HG02970 (cell line): ENCODE data around the gene PTPRN2.
"Not testable (repeated sequence)": the region's sequence is repeated elsewhere in the genome, so short reads cannot be mapped to it uniquely, and the experiment has no call there.

Source experiments
- ATAC-seq: cut with Tn5 transposase; IDR thresholded peaks from one replicate; pipeline ENCODE4 v1.9.1; 2021; ENCODE audit warnings: mild to moderate bottlenecking, moderate library complexity, moderate number of reproducible peaks; ENCODE audit not compliant: unreplicated experiment, low FRiP score

The PTPRN2 gene

DNA sequence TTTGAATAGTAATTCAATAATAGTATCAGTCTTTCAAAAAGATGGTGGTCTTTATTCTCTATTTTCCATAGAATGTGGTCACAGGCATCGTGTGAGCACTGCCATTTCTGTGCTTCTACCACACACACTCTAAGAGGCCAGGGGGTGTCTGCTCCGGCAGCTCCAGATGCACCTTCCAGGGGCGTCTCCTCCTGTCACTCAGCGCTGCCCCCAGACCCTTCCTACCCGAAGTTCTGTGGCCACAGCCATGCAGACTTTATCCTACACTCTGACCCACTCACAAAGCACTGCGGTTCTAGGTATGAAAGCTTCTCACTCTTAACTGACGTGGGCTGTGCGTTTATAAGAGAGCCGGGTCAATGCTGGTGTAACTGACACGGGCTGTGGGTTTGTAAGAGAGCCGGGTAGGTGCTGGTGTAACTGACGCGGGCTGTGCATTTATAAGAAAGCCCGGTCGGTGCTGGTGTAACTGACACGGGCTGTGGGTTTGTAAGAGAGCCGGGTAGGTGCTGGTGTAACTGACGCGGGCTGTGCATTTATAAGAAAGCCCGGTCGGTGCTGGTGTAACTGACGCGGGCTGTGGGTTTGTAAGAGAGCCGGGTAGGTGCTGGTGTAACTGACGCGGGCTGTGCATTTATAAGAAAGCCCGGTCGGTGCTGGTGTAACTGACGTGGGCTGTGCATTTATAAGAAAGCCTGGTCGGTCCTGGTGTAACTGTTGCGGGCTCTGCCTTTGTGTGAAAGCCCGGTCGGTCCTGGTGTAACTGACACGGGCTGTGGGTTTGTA lies 886.0 kb downstream of the PTPRN2 start:
- not testable (repeated sequence) for ATAC-seq

- no peak for ATAC-seq
Observed at GRCh38 chr7:157700231-157701005, 887.2 kb downstream of the PTPRN2 start.

DNA sequence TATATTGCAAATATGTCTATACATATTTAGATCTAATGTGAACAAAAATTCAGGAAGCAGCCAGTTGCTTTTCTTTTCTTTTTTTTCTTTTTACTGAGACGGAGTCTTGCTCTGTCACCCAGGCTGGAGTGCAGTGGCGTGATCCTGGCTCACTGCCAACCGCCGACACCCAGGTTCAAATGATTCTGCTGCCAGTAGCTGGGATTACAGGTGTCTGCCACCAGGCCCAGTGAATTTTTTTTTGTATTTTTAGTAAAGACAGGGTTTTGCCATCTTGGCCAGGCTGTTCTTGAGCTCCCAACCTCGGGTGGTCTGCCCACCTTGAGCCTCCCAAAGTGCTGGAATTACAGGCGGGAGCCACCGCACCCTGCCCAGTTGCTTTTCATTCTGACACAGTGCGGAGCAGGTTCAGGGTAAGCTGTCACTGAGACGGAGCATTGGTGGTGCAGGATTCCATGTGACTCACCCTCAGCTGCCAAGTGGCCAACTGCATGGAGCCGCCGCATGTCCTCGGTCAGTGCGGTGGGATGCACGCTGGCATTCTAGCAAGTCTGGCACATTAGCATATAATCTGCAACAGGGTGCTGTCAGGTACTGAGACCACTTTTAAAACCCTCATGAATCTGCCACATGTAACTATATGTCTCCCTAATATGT lies 888.1 kb downstream of the PTPRN2 start:
- ATAC-seq = no peak

GRCh38 chr7:157697287-157697686 lies 890.3 kb downstream of the PTPRN2 start:
- not testable (repeated sequence) for ATAC-seq

DNA sequence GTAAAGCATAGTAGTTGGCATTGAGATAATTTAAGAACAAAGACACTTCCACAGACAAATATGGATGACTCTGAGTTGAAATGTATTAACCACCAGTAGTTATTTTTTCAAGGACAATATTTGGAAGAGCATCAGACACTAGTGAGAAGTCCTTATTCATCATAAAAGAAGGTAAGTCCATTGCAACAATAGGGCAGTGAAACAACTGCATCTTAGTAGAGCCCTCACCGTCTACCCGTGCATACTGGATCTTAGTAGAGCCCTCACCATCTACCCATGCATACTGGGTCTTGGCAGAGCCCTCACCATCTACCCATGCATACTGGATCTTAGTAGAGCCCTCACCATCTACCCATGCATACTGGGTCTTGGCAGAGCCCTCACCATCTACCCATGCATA lies 892.0 kb downstream of the PTPRN2 start:
- ATAC-seq = not testable (repeated sequence)

GRCh38 chr7:157694376-157694665 lies 893.3 kb downstream of the PTPRN2 start:
- no peak for ATAC-seq

- no peak for ATAC-seq
Observed at GRCh38 chr7:157693521-157694375, 893.9 kb downstream of the PTPRN2 start.

- ATAC-seq = no peak
Observed at GRCh38 chr7:157693071-157693520, 894.5 kb downstream of the PTPRN2 start.

DNA sequence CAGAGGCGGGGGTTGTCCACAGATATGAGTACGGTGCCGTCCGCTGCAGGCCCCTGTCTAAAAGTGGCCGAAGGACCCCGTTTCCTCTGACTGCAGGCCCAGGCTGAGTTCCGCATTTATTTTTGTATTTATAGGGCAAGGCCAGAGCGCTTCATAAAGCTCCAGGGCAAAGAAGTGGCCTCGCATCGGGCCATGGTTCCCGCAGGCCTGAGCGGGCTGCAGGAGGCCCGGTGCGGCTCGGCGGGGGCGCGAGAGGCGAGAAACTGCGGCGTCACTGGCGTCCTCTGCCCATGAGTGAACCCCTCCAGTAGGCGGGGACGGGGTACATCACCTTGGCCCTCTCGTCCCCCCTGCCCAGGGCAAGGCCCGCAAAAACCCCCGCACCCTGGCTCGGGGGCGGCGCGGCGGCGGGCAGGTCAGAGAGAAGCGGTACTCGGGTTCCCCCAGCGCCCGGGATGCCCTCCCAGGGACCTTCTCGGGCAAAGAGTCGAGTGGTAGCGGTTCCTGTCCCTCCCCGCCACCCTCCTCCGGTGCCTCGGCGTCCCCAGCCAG lies 895.1 kb downstream of the PTPRN2 start:
- no peak for ATAC-seq

- no peak for ATAC-seq
Observed at GRCh38 chr7:157691586-157692459, 895.8 kb downstream of the PTPRN2 start.

DNA sequence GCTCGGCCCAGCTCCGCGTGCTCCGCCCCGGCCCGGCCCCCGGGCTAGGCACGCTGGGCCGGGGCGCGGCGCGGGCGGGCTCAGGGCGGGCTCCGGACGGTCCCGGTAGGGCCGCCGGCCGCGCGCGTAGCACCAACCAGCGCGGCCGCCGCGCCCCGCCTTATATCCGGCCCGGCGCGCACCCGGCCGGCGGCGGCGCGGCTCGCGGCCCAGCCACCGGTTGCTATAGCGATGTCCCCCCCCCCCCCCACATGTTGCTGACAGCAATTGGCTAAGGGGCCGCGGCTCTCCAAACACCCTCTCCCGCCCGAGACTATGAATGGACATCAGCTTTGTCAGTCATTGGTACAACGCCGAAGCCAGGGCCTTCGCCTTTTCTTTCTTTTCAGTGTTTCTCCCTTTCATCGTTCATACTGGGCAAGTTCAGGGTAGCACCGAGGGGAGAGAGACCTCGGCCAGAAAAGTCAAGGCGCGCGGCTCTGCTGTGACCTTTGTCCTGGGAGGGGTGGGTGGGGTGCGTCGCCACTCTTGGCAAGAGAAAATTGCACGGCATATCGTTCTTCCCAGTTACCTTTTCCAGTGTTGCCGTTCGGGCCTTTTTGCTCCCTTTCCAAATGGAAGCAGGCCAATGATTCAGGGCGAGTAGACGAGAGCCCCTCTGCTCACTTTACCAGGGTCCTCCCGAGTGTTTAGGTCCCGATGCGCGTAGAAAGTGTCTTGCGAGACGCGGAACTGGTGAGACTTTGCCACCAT lies 896.6 kb downstream of the PTPRN2 start:
- no peak for ATAC-seq

- ATAC-seq = no peak
Observed at GRCh38 chr7:157690058-157690832, 897.4 kb downstream of the PTPRN2 start.

GRCh38 chr7:157689269-157690057 lies 898.2 kb downstream of the PTPRN2 start:
- ATAC-seq = no peak

- no peak for ATAC-seq
Observed at GRCh38 chr7:157688533-157689268, 898.9 kb downstream of the PTPRN2 start.

DNA sequence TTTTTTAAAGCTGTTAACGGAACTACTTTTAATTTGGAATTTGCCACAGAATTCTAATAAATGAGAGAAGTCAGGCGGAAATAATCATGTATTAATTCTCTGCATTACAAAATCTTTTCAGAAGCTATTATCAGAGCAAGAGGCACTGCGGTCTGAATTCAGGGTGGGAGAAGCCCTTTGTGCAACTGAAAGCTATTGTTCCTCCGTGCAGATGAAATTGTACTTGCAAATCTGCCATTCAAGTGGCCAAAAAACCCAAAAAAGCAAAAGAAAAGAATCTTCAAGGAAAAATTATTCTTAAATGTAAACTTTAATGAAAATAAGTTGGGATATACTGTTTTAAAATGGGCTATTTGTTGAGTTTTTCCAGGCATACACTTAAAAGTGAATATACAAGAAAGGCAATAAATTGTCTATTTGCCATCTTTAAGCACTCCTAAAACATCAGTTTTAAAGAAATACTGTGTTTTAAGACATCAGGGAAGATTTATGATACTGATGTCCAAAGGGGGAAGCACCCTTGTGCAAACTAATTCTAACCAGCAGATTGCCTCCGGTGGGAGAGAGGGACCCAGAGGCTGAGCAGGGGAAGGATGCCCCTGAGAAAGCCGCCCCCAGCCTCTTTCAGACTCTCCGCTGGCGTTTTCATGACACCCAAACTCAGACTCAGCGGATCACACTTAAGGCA lies 899.6 kb downstream of the PTPRN2 start:
- ATAC-seq = no peak

- no peak for ATAC-seq
Observed at GRCh38 chr7:157687158-157687557, 900.5 kb downstream of the PTPRN2 start.
